IPS-18a (cell line): ENCODE measurements around the gene MAD1L1.
"Not testable (repeated sequence)": the region's sequence is repeated elsewhere in the genome, so short reads cannot be mapped to it uniquely, and the experiment has no call there.

ENCODE experiments used
- H3K27ac ChIP-seq: one replicate; pipeline ENCODE4 v1.5.1; 2013; ENCODE audit warnings: low read length
- H3K27me3 ChIP-seq: one replicate; pipeline ENCODE4 v1.6.1; 2013; ENCODE audit warnings: mild to moderate bottlenecking, low read length; ENCODE audit not compliant: control insufficient read depth, insufficient read depth
- H3K36me3 ChIP-seq: one replicate; pipeline ENCODE4 v1.6.1; 2013; ENCODE audit warnings: low read depth, low read length; ENCODE audit not compliant: control insufficient read depth
- H3K4me1 ChIP-seq: one replicate; pipeline ENCODE4 v1.6.1; 2013; ENCODE audit warnings: low read depth, low read length; ENCODE audit not compliant: control insufficient read depth
- H3K4me3 ChIP-seq: one replicate; pipeline ENCODE4 v1.5.1; 2013; ENCODE audit warnings: low read length
- H3K9ac ChIP-seq: one replicate; pipeline ENCODE4 v1.6.1; 2013; ENCODE audit warnings: mild to moderate bottlenecking, low read length, moderate library complexity
- H3K9me3 ChIP-seq: one replicate; pipeline ENCODE4 v1.6.1; 2013; ENCODE audit warnings: low read depth, low read length; ENCODE audit not compliant: control insufficient read depth

The MAD1L1 gene

GRCh38 chr7:1934017-1934416, 298.7 kb downstream of the MAD1L1 start:
- Histone ChIP-seq H3K4me1 (no peaks in the 10 kb centered on the region), H3K27ac (no peak overlapping the region), H3K36me3 (no peaks in the 10 kb centered on the region)

GRCh38 chr7:1933066-1933750, 299.5 kb downstream of the MAD1L1 start:
- Histone ChIP-seq H3K27me3 (no peaks in the 10 kb centered on the region), H3K9ac (no peak overlapping the region), H3K9me3 (no peaks in the 10 kb centered on the region), H3K4me3 (no peak overlapping the region), H3K36me3 (no peaks in the 10 kb centered on the region), H3K27ac (no peak overlapping the region), H3K4me1 (no peaks in the 10 kb centered on the region)

More at GRCh38 chr7:1934017-1934416, 298.7 kb downstream of the MAD1L1 start:
- Histone ChIP-seq H3K4me3 (no peak overlapping the region), H3K9me3 (no peaks in the 10 kb centered on the region), H3K9ac (no peak overlapping the region), H3K27me3 (no peaks in the 10 kb centered on the region)

- no peaks in the 10 kb centered on the region for H3K36me3 ChIP-seq
- no peak overlapping the region for H3K9ac ChIP-seq
- H3K9me3 ChIP-seq = no peaks in the 10 kb centered on the region
- no peak overlapping the region for H3K27ac ChIP-seq
- no peak overlapping the region for H3K4me3 ChIP-seq
- no peaks in the 10 kb centered on the region for H3K4me1 ChIP-seq
- no peaks in the 10 kb centered on the region for H3K27me3 ChIP-seq
Observed at GRCh38 chr7:1931951-1932270, 300.8 kb downstream of the MAD1L1 start.

- Histone ChIP-seq H3K4me3 (no peak overlapping the region), H3K36me3 (no peaks in the 10 kb centered on the region), H3K4me1 (no peaks in the 10 kb centered on the region), H3K27ac (no peak overlapping the region), H3K9ac (no peak overlapping the region), H3K27me3 (no peaks in the 10 kb centered on the region), H3K9me3 (no peaks in the 10 kb centered on the region)
Observed at GRCh38 chr7:1931256-1931950, 301.3 kb downstream of the MAD1L1 start.

GRCh38 chr7:1930381-1931065, 302.2 kb downstream of the MAD1L1 start:
- Histone ChIP-seq H3K27me3 (no peaks in the 10 kb centered on the region), H3K36me3 (no peaks in the 10 kb centered on the region), H3K27ac (no peak overlapping the region), H3K4me3 (no peak overlapping the region), H3K4me1 (no peaks in the 10 kb centered on the region), H3K9me3 (no peaks in the 10 kb centered on the region), H3K9ac (no peak overlapping the region)

- H3K27me3 ChIP-seq, H3K27ac ChIP-seq, H3K4me1 ChIP-seq, H3K9ac ChIP-seq, H3K36me3 ChIP-seq, H3K9me3 ChIP-seq, H3K4me3 ChIP-seq: not testable (repeated sequence)
Observed at GRCh38 chr7:1929349-1929925, 303.3 kb downstream of the MAD1L1 start.

GRCh38 chr7:1928645-1929348, 303.9 kb downstream of the MAD1L1 start:
- H3K4me3 ChIP-seq = no peak overlapping the region
- no peak overlapping the region for H3K9ac ChIP-seq
- H3K36me3 ChIP-seq = no peaks in the 10 kb centered on the region
- H3K27me3 ChIP-seq = no peaks in the 10 kb centered on the region
- H3K9me3 ChIP-seq = no peaks in the 10 kb centered on the region
- H3K27ac ChIP-seq = no peak overlapping the region
- no peaks in the 10 kb centered on the region for H3K4me1 ChIP-seq

- Histone ChIP-seq H3K36me3 (no peaks in the 10 kb centered on the region), H3K9me3 (no peaks in the 10 kb centered on the region), H3K9ac (no peak overlapping the region), H3K27me3 (no peaks in the 10 kb centered on the region), H3K4me1 (no peaks in the 10 kb centered on the region), H3K27ac (no peak overlapping the region), H3K4me3 (no peak overlapping the region)
Observed at GRCh38 chr7:1927937-1928644, 304.7 kb downstream of the MAD1L1 start.

GRCh38 chr7:1926908-1927306, 305.8 kb downstream of the MAD1L1 start:
- H3K4me1 ChIP-seq = no peaks in the 10 kb centered on the region
- H3K27me3 ChIP-seq = no peaks in the 10 kb centered on the region
- H3K36me3 ChIP-seq = no peaks in the 10 kb centered on the region
- no peaks in the 10 kb centered on the region for H3K9me3 ChIP-seq
- H3K27ac ChIP-seq = no peak overlapping the region
- no peak overlapping the region for H3K9ac ChIP-seq
- H3K4me3 ChIP-seq = no peak overlapping the region

- Histone ChIP-seq H3K9me3 (no peaks in the 10 kb centered on the region), H3K36me3 (no peaks in the 10 kb centered on the region), H3K27me3 (no peaks in the 10 kb centered on the region), H3K4me1 (no peaks in the 10 kb centered on the region), H3K9ac (no peak overlapping the region), H3K4me3 (no peak overlapping the region), H3K27ac (no peak overlapping the region)
Observed at GRCh38 chr7:1925973-1926907, 306.5 kb downstream of the MAD1L1 start.
